RKO (cell line): ENCODE measurements around the gene S100A11.
"Not testable (repeated sequence)": the region's sequence is repeated elsewhere in the genome, so short reads cannot be mapped to it uniquely, and the experiment has no call there.

Source experiments
- DNase-seq: peaks from one replicate; pipeline ENCODE4 v3.0.0-alpha.2; 2016; ENCODE audit warnings: low spot score

The S100A11 gene

DNA sequence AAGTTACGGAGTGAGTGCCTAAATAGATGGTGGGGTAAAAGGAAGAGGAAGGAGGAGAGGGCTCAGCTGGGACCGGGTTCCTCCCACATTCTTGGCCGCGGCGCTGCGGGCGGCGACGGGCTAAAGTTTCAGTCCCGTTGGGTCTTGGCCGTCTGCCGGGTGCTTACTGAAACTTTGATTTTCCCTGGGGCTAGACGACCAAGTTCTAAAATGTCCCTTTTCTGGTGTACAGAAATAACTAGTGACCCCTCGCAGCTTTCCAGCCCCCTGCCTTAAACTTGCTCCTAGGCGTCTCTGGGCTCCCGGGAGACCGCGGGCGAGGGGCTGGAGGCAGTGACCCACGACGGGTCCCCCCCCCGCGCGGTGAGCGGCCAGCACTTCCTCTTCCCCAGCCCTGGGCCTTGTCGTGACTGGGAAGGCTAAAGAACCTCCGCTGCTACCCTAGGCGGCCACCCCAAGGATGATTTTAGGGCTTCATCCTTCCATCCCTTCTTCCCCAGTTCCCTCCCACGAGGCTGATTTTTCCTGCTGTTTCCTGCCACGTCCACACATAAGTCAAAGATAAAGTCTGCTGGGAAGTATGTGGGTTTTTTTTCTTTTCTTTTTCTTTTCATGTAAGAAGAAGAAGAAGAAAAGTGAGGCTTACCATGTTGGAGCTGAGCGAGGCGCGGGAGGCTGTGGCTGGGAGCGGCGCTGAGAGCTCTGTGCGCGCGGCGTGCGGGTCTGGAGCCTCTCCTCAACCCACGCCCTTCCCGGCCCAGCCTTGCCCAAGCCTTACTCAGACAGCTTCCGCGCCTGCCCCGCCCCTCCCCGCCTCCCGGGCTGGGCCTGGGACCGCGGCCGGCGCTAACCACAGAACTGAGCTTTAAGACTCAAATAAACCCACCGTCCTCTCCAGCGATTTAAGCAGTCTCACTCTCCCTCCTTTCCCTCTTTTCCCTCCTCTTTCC, at the start of gene S100A11:
TSS of gene S100A11 (minus strand) at position 738 of the 950 bp plus-strand sequence. CDS start at position 649, 89 bp downstream.
- peak; percentile 90 for DNase-seq

DNA sequence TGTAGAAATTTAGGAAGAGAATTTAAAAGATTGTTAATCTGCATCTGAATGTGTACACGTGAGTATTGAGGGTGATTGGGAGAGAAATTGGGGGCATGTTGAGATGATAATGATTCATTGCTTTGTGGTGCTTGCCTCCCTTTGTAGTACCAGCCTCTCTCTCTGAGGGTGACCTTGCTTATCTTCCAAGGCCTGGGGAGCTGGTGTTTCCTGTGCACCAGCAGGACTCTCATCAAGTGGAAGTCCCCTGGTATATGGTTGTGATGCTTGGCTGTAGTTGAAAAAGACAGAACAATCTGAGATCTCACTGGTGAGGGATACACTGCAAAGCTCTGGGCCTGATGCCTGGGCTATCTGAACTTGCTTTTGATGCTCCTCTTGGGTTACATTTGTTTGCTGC, 48.0 kb upstream of the S100A11 start:
- DNase-seq = no peak

DNA sequence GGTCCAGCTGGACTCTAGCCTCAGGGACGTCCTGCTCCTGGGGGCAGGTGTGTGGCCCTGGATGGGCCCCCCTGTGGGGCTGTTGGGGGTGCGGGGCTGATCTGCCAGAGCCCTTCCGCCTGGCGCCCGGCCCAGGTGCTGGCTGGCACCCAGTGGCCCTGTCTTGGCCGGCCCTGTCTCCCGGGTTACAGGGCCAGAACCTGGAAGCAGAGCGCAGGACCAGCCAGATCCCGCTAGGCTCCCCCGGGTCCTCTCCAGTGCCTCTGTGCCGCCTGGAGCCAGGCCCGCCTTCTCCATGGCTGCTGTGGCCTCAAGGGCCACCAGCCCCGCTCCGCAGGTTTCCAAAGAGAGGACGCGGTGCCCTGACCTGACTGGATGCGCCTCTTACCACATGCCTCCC, 44.2 kb upstream of the S100A11 start:
- not testable (repeated sequence) for DNase-seq

- DNase-seq = not testable (repeated sequence)
Measured at GRCh38 chr1:152080494-152080893, 43.7 kb upstream of the S100A11 start.

GRCh38 chr1:152078831-152079441, 42.1 kb upstream of the S100A11 start:
- DNase-seq = no peak

DNA sequence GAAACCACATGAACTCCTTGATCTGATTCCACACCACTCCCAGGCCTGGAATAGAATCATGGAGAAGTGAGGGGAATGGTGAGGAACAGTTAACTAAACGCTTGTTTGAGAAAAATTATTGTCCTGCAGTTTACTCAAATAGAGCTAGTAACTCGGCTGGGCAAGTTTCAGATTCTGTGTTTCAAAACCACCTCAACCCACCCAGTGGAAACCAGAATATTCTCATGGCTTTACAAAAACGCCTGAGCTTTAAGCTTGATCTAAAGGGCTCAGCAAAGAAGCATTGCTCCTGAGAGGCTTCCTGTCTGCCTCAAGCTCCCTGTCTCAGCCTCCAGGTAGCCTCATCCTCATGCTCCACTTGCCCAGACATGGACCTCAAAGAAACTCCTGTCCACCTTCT, 35.5 kb upstream of the S100A11 start:
- DNase-seq = no peak

- DNase-seq = no peak
Measured at GRCh38 chr1:152071123-152071522, 34.3 kb upstream of the S100A11 start.

DNA sequence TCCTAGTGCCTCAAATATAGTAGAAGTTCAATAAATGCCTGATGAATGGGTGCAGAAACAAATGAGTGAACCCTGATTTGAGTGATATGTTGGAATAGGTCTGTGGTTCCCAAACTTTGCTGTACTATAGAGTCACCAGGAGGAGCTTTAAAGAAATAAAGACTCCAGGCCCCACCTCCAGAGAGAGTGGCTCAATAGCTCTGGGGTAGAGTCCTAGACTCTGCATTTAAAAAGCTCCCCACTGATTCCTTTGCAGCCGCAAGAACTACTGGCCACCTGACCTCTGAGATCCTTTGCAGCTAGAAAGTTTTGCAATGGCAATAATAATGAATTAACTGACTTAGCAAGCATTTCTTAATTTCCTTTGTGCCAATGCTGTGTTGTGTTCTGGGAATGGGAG, 31.1 kb upstream of the S100A11 start:
- DNase-seq = no peak

DNA sequence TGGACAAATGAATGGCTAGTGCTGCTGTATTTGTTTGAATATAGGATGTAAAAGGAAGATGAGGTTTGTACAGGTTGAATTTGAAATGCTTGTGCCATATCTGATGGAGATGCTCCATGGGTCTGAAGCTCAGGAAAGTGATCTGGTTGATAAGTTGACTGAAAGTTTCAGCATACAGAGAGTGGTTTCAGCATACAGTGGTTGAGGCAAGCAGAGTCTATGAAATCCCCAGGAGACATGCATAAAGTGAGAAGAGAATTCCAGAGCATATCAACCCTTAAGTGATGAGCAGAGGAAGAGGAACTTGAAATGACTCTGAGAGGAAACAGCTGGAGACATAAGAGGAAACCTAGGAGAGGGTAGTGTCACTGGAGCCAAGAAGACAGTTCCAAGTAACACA, 30.3 kb upstream of the S100A11 start:
- DNase-seq = no peak

GRCh38 chr1:152061952-152062351, 25.1 kb upstream of the S100A11 start:
- DNase-seq = no peak

DNA sequence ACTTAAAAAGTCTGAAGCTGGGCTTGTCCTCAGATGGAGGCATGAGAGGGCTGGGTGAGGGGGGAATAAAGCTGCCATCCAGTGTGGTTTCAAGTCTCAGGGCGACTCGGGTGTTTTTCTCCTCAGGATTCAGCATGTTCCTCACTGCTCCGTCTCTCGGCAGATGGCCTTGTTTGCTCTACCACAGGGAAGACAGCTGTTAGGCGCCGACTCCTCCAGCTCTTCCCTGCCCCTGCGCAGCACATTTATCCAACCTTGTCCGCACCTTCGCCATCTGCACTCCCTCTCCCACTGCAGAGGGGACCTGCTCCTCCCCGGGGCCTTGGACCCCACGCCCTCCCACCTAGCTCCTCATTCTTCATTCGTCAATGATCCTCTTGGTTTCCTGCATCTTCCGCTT, 16.6 kb upstream of the S100A11 start:
- DNase-seq = no peak

- DNase-seq = peak; percentile 77
Measured at GRCh38 chr1:152052606-152053005, 15.8 kb upstream of the S100A11 start.

DNA sequence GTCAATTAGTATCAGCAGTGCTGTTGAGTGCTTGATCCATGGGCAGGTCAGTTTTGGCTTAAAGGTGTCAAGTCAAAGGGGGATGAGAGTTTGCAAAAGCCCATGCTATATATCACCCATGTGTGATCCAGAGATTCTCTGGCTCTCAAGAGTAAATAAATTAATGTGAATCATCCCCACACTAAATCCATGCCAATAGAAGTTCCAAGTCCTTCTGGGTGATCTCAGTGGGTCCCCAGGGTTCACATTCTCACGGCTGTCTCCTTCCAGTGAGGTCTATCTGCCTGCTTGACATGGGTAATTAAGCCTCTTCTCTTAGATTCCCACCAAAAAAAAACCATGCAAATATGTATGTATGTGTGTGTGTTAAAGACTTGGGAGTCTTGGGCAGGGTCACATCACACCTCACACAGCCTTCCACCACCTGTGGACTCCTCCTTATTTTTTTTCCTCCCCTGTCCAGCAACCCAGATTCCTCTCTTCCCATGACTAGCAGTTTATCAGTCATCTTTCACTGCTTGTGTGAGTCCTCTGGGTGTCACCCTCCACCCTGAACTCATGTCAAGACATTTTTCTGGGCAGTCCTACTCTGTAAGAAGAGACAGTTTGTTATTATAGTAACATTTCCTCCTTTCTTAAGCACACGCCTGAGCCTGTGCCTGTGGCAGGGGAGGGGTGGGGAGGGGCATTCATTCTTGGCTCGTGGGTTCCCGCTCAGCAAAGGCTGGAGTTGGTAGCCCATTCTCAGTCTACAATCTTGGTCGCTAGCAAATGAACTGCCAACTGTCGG, 14.3 kb upstream of the S100A11 start:
- peak; percentile 16 for DNase-seq

- no peak for DNase-seq
Measured at GRCh38 chr1:152049291-152050083, 12.7 kb upstream of the S100A11 start.

DNA sequence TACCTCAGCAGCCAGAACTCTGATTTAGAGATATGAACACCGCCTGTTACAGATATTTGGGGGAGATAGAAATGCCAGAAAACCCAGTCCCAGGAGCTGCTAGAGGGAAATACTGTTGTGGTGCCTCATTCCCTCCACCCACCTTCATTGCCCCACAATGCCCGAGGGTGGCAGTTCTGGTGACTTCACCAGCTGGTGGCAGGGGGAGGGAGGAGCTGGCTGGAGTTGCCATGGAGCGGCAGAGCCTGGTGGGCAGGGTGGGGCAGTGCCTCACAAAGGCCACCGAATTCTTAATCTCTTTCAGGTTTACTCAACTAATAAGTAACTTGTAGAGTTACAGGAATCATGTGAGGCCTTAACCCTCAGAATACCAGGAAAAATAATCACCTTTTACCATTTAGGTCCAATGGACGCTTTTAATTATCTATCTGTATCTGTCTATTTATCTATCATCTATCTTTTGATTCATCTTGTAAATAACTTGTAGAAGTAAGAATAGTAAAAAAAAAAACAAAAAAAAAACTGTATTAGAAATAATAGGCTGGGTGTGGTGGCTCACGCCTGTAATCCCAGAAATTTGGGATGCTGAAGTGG, 11.7 kb upstream of the S100A11 start:
- DNase-seq = peak; percentile 88

- DNase-seq = peak; percentile 100
Measured at GRCh38 chr1:152047730-152048415, 11.1 kb upstream of the S100A11 start.

DNA sequence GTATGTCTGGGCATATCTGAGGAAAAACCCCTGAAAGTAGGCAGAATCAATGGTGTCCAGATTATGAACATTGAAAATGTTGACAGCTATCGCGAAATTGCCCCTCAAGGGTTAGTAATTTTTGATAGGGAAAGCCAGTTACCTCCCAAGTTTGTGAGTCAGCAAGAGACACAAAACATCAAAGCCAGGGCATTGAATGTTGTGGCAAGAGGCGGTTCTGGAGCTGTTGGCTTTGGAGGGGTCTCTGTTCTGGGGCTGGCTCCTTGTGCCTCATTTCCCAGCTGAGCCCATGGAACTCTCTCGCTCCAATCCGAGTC, 10.6 kb upstream of the S100A11 start:
- DNase-seq = no peak

- no peak for DNase-seq
Measured at GRCh38 chr1:152044386-152044785, 7.6 kb upstream of the S100A11 start.

GRCh38 chr1:152043870-152044269, 7.1 kb upstream of the S100A11 start:
- no peak for DNase-seq

GRCh38 chr1:152042030-152042429, 5.2 kb upstream of the S100A11 start:
- DNase-seq = no peak

DNA sequence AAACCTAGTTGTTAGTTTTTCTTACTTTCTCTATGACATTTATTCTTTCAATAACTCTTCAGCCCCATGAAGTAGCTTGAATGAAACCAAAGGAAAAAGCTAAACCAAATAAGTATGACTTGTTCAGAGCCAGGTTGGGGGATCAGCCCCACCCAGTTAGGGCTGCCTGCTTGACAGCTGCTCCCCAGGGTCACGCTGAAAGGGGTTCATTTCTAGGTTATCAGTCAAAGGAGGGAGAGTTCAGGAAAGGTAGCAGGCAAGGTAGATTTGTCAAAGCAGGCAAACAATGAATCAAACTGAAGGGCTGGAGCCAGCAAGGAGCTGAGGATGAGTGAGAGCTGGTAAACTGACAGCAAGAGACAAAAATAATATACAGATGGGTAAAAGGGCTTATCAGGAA, 3.1 kb upstream of the S100A11 start:
- DNase-seq = no peak
